ENCODE results near the gene LCP1.
A peak's percentile ranks its signal among the peaks of the same experiment; 100 is the strongest.
"Not testable (repeated sequence)": the region's sequence is repeated elsewhere in the genome, so short reads cannot be mapped to it uniquely, and the experiment has no call there.

LCP1 gene

GRCh38 chr13:46181377-46181839 lies 569 bp downstream of the LCP1 start:
- DNase-seq: no peak

- DNase-seq: no peak
Measured at GRCh38 chr13:46179969-46180763, 1.8 kb downstream of the LCP1 start.

- DNase-seq: peak; percentile 78
Measured at GRCh38 chr13:46179491-46179908, 2.5 kb downstream of the LCP1 start.

GRCh38 chr13:46178821-46179220 lies 3.2 kb downstream of the LCP1 start:
- no peak for DNase-seq

- DNase-seq: no peak
Measured at GRCh38 chr13:46178143-46178542, 3.8 kb downstream of the LCP1 start.

GRCh38 chr13:46176756-46177155 lies 5.2 kb downstream of the LCP1 start:
- no peak for DNase-seq

GRCh38 chr13:46173656-46174055 lies 8.3 kb downstream of the LCP1 start:
- no peak for DNase-seq

- peak in 1 of 2 experiments; percentile 15 for DNase-seq
Measured at GRCh38 chr13:46172531-46172991, 9.4 kb downstream of the LCP1 start.

GRCh38 chr13:46171739-46172138 lies 10.2 kb downstream of the LCP1 start:
- DNase-seq: no peak

GRCh38 chr13:46171217-46171616 lies 10.8 kb downstream of the LCP1 start:
- no peak for DNase-seq

- DNase-seq: no peak
Measured at GRCh38 chr13:46170687-46171086, 11.3 kb downstream of the LCP1 start.

- DNase-seq: no peak
Measured at GRCh38 chr13:46170268-46170667, 11.7 kb downstream of the LCP1 start.

GRCh38 chr13:46169758-46170157 lies 12.2 kb downstream of the LCP1 start:
- DNase-seq: no peak

GRCh38 chr13:46168783-46169182 lies 13.2 kb downstream of the LCP1 start:
- no peak for DNase-seq

- peak; percentile 26 to 41 for DNase-seq
Measured at GRCh38 chr13:46168341-46168740, 13.6 kb downstream of the LCP1 start.

- DNase-seq: no peak
Measured at GRCh38 chr13:46166947-46167610, 14.9 kb downstream of the LCP1 start.

- no peak for DNase-seq
Measured at GRCh38 chr13:46166224-46166584, 15.8 kb downstream of the LCP1 start.

GRCh38 chr13:46165485-46166223 lies 16.3 kb downstream of the LCP1 start:
- no peak for DNase-seq

- no peak for DNase-seq
Measured at GRCh38 chr13:46164661-46165060, 17.3 kb downstream of the LCP1 start.

GRCh38 chr13:46162741-46163140 lies 19.2 kb downstream of the LCP1 start:
- DNase-seq: not testable (repeated sequence)

GRCh38 chr13:46160471-46161066 lies 21.4 kb downstream of the LCP1 start:
- DNase-seq: no peak

GRCh38 chr13:46160065-46160464 lies 21.9 kb downstream of the LCP1 start:
- no peak for DNase-seq

- no peak for DNase-seq
Measured at GRCh38 chr13:46158983-46159382, 23.0 kb downstream of the LCP1 start.

All from activated CD4-positive, alpha-beta T cell treated with anti-CD3 and anti-CD28 coated beads, Interleukin-2, amount 50 U/mL, for 4 hours (primary cell).